H9 (cell line): ENCODE measurements around the gene SERPINE2. TPM values are rescaled to one million over a fixed set of nuclear protein-coding genes. Genes with fewer than 3 reads are reported as not detected.

Experiments used
- DNase-seq: peaks from one replicate; pipeline ENCODE4 v3.0.0-alpha.2; 2017
- H2AFZ ChIP-seq: one replicate; pipeline ENCODE4 v1.6.1; 2013; ENCODE audit warnings: mild to moderate bottlenecking, low read length, control low read depth, moderate library complexity
- H2AK5ac ChIP-seq: 2 replicates; pipeline ENCODE4 v1.6.1; 2013; ENCODE audit warnings: low read length, control low read depth, mixed read lengths; ENCODE audit not compliant: insufficient read length
- H2BK120ac ChIP-seq: one replicate; pipeline ENCODE4 v1.6.1; 2013; ENCODE audit warnings: low read depth, mild to moderate bottlenecking, low read length, control low read depth, inconsistent platforms; ENCODE audit not compliant: poor library complexity, severe bottlenecking
- H2BK12ac ChIP-seq: 2 replicates; pipeline ENCODE4 v1.6.1; 2013; ENCODE audit warnings: low read length, control low read depth, mixed read lengths, low read depth; ENCODE audit not compliant: insufficient read length
- H2BK15ac ChIP-seq: 2 replicates; pipeline ENCODE4 v1.6.1; 2013; ENCODE audit warnings: low read depth, low read length, control low read depth
- H2BK20ac ChIP-seq: one replicate; pipeline ENCODE4 v1.6.1; 2013; ENCODE audit warnings: low read depth, mild to moderate bottlenecking, low read length, control low read depth, inconsistent platforms; ENCODE audit not compliant: poor library complexity, severe bottlenecking
- H2BK5ac ChIP-seq: 2 replicates; pipeline ENCODE4 v1.6.1; 2013; ENCODE audit warnings: low read length, control low read depth, mixed read lengths; ENCODE audit not compliant: insufficient read length
- H3K14ac ChIP-seq: 2 replicates; pipeline ENCODE4 v1.6.1; 2013; ENCODE audit warnings: low read length, control low read depth; ENCODE audit not compliant: insufficient read depth
- H3K18ac ChIP-seq: 2 replicates; pipeline ENCODE4 v1.6.1; 2013; ENCODE audit warnings: low read depth, mild to moderate bottlenecking, mixed read lengths, low read length, control low read depth; ENCODE audit not compliant: insufficient read length
- H3K23ac ChIP-seq: 2 replicates; pipeline ENCODE4 v1.6.1; 2013; ENCODE audit warnings: low read length, control low read depth, mixed read lengths, low read depth; ENCODE audit not compliant: insufficient read length
- H3K23me2 ChIP-seq: 2 replicates; pipeline ENCODE4 v1.6.1; 2013; ENCODE audit warnings: low read depth, mild to moderate bottlenecking, mixed read lengths, low read length, control low read depth; ENCODE audit not compliant: insufficient read length, poor library complexity, severe bottlenecking
- H3K27ac ChIP-seq: 2 replicates; pipeline ENCODE4 v1.5.1; 2013; ENCODE audit warnings: low read length, control low read depth, mixed read lengths, low read depth; ENCODE audit not compliant: insufficient read length
- H3K27me3 ChIP-seq: 2 replicates; pipeline ENCODE4 v1.6.1; 2013; ENCODE audit warnings: low read length, control low read depth, inconsistent platforms; ENCODE audit not compliant: insufficient read depth
- H3K4ac ChIP-seq: 2 replicates; pipeline ENCODE4 v1.6.1; 2013; ENCODE audit warnings: low read depth, mild to moderate bottlenecking, control low read depth, inconsistent platforms, low read length, moderate library complexity
- H3K4me1 ChIP-seq: 2 replicates; pipeline ENCODE4 v1.6.1; 2013; ENCODE audit warnings: low read length, control low read depth, inconsistent platforms; ENCODE audit not compliant: insufficient read depth
- H3K4me2 ChIP-seq: 2 replicates; pipeline ENCODE4 v1.6.1; 2013; ENCODE audit warnings: low read length, control low read depth, mixed read lengths; ENCODE audit not compliant: insufficient read length, insufficient read depth
- H3K56ac ChIP-seq: 2 replicates; pipeline ENCODE4 v1.6.1; 2013; ENCODE audit warnings: low read depth, mild to moderate bottlenecking, mixed read lengths, low read length, control low read depth; ENCODE audit not compliant: insufficient read length
- H3K79me1 ChIP-seq: 2 replicates; pipeline ENCODE4 v1.6.1; 2013; ENCODE audit warnings: low read depth, mild to moderate bottlenecking, moderate library complexity, low read length, control low read depth, inconsistent platforms; ENCODE audit not compliant: insufficient read depth, poor library complexity, severe bottlenecking
- H3K79me2 ChIP-seq: 2 replicates; pipeline ENCODE4 v1.6.1; 2013; ENCODE audit warnings: low read length, control low read depth, inconsistent platforms; ENCODE audit not compliant: insufficient read depth
- H3K9ac ChIP-seq: 2 replicates; pipeline ENCODE4 v1.6.1; 2013; ENCODE audit warnings: low read length, control low read depth, mixed read lengths; ENCODE audit not compliant: insufficient read length; ENCODE audit errors: extremely low read depth
- H3K9me3 ChIP-seq: one replicate; pipeline ENCODE4 v1.6.1; 2013; ENCODE audit warnings: low read depth, low read length, inconsistent platforms; ENCODE audit not compliant: control insufficient read depth
- H3T11ph ChIP-seq: one replicate; pipeline ENCODE4 v1.6.1; 2013; ENCODE audit warnings: mild to moderate bottlenecking, low read length, control low read depth, inconsistent platforms
- H4K20me1 ChIP-seq: one replicate; pipeline ENCODE4 v1.6.1; 2013; ENCODE audit not compliant: control insufficient read depth, insufficient read length, insufficient read depth
- H4K5ac ChIP-seq: 2 replicates; pipeline ENCODE4 v1.6.1; 2013; ENCODE audit warnings: low read depth, mild to moderate bottlenecking, mixed read lengths, low read length, control low read depth; ENCODE audit not compliant: insufficient read length
- H4K8ac ChIP-seq: replicated peaks from 2 replicates; pipeline ENCODE4 v1.6.1; 2013; ENCODE audit warnings: low read length, control low read depth, mixed read lengths, low read depth; ENCODE audit not compliant: insufficient read length
- H4K91ac ChIP-seq: 2 replicates; pipeline ENCODE4 v1.6.1; 2013; ENCODE audit warnings: low read depth, mild to moderate bottlenecking, moderate library complexity, mixed read lengths, low read length, control low read depth; ENCODE audit not compliant: insufficient read length
- H3K27ac Mint-ChIP-seq, 3 experiments: 2 replicates in 2 of 3; 3 replicates in 1 of 3; pipeline ENCODE4 v1.8.0; 2020 to 2021; ENCODE audit warnings: mixed read lengths in 3 of 3, mild to moderate bottlenecking in 1 of 3, moderate library complexity in 1 of 3
- H3K27me3 Mint-ChIP-seq: 2 replicates; pipeline ENCODE4 v1.8.0; 2021; ENCODE audit warnings: low read depth, mild to moderate bottlenecking, moderate library complexity, mixed read lengths
- H3K36me3 Mint-ChIP-seq, 3 experiments: 2 replicates in 2 of 3; 3 replicates in 1 of 3; pipeline ENCODE4 v1.8.0; 2020 to 2021; ENCODE audit warnings: low read depth in 3 of 3, mixed read lengths in 3 of 3; ENCODE audit not compliant: insufficient read depth in 1 of 3
- H3K4me1 Mint-ChIP-seq, 2 experiments: 2 replicates each; pipeline ENCODE4 v1.8.0; 2020; ENCODE audit warnings: mixed read lengths in 2 of 2
- H3K4me3 Mint-ChIP-seq, 2 experiments: 2 replicates in 1 of 2; 3 replicates in 1 of 2; pipeline ENCODE4 v1.8.0; 2020 to 2021; ENCODE audit warnings: mild to moderate bottlenecking in 2 of 2, mixed read lengths in 2 of 2, moderate library complexity in 1 of 2
- H3K9me3 Mint-ChIP-seq, 2 experiments: 2 replicates in 1 of 2; 3 replicates in 1 of 2; pipeline ENCODE4 v1.8.0; 2020; ENCODE audit warnings: mild to moderate bottlenecking in 2 of 2, mixed read lengths in 2 of 2, moderate library complexity in 1 of 2
- WGBS: extraction: QIAGEN DNeasy Blood & Tissue Kit; methylation state at CpG from one replicate; pipeline ENCODE4 v1.1.7; 2013; ENCODE audit warnings: missing lambda C conversion rate, low lambda C conversion rate, mixed read lengths; ENCODE audit not compliant: insufficient read length; ENCODE audit errors: extremely low coverage; 5-methylcytosine and 5-hydroxymethylcytosine counted together
- total RNA-seq: library from RNA; stranded (reverse); gene quantifications from 2 replicates; pipeline ENCODE4 v1.2.1, GENCODE V29; 2021
- TF ChIP-seq, protein P1 (sequence below): fragments of 200-600 bp; sonication (generic); conservative IDR thresholded peaks from 3 replicates; pipeline ENCODE4 v1.8.0; 2021; ENCODE audit warnings: antibody characterized with exemption, mild to moderate bottlenecking

SERPINE2 gene
- total RNA-seq, 1 experiment from 2014 or later: 40.0 TPM

DNA sequence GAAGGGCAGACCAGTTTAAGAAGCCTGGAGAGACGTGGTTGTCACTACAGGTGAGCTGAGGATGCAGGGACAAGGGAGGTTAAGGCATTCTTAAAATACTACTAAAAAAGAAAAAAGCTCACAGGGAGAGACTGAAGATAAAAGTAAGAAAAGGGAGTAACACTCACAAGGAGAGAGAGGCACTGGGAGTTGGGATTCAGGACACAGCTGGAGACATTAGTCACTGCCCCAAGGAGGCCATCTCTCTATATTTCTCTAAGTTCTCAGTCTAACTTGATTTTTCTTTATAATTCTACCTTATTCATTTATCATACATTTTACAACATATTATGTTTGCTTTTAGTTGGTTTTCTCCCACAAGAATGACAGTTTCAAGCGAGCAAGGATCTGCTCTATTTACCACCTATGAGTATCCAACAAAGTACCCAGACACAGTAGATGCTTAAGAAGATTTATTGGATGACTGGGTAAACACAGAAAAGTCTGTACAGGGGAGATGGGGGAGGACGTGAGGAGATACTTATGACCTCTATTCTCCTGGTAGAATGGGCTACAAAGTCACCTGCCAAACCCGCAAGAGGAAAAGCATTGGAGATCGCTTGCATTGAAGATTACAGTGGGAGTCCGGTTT lies 2.2 kb downstream of the SERPINE2 start:
- H3K23ac ChIP-seq: no peak overlapping the region
- no peak overlapping the region for H2BK120ac ChIP-seq
- no peak overlapping the region for H3K4me2 ChIP-seq
- H3K27me3 Mint-ChIP-seq: peaks cover 49% of the 10 kb centered on the region
- H4K20me1 ChIP-seq: no peaks in the 10 kb centered on the region
- H3K14ac ChIP-seq: no peak overlapping the region
- H2BK12ac ChIP-seq: no peak overlapping the region
- no peak for DNase-seq
- H3K23me2 ChIP-seq: peaks cover 11% of the 10 kb centered on the region
- H3T11ph ChIP-seq: no peak overlapping the region
- H3K79me1 ChIP-seq: no peaks in the 10 kb centered on the region
- no peak overlapping the region for H3K27ac ChIP-seq
- H3K4me1 ChIP-seq: peaks cover 3% of the 10 kb centered on the region; the same call in 1 of the 2 replicates
- no peak overlapping the region for H4K8ac ChIP-seq
- peaks cover 0 to 3% (median 1%) of the 10 kb centered on the region in 3 experiments; a peak in 5 of 7 replicates for H3K36me3 Mint-ChIP-seq
- no peak overlapping the region for H3K4ac ChIP-seq
- H2AK5ac ChIP-seq: no peak overlapping the region
- no peak overlapping the region for H2AFZ ChIP-seq
- H3K4me1 Mint-ChIP-seq: peaks cover 35 to 45% of the 10 kb centered on the region in 2 experiments
- H3K79me2 ChIP-seq: no peaks in the 10 kb centered on the region; the same call in 1 of the 2 replicates
- no peak overlapping the region for H2BK5ac ChIP-seq
- no peaks in the 10 kb centered on the region for H3K9me3 Mint-ChIP-seq
- TF ChIP-seq, protein P1, sequence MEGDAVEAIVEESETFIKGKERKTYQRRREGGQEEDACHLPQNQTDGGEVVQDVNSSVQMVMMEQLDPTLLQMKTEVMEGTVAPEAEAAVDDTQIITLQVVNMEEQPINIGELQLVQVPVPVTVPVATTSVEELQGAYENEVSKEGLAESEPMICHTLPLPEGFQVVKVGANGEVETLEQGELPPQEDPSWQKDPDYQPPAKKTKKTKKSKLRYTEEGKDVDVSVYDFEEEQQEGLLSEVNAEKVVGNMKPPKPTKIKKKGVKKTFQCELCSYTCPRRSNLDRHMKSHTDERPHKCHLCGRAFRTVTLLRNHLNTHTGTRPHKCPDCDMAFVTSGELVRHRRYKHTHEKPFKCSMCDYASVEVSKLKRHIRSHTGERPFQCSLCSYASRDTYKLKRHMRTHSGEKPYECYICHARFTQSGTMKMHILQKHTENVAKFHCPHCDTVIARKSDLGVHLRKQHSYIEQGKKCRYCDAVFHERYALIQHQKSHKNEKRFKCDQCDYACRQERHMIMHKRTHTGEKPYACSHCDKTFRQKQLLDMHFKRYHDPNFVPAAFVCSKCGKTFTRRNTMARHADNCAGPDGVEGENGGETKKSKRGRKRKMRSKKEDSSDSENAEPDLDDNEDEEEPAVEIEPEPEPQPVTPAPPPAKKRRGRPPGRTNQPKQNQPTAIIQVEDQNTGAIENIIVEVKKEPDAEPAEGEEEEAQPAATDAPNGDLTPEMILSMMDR: no peak
- H3K27me3 ChIP-seq: no peaks in the 10 kb centered on the region; the same call in 1 of the 2 replicates
- no peak overlapping the region for H2BK20ac ChIP-seq
- no peak overlapping the region for H2BK15ac ChIP-seq
- H4K91ac ChIP-seq: no peak overlapping the region
- no CpG with 5 or more reads among the region's 6 CpGs for WGBS
- no peak overlapping the region for H3K56ac ChIP-seq
- H3K9me3 ChIP-seq: no peaks in the 10 kb centered on the region
- no peak overlapping the region for H3K27ac Mint-ChIP-seq
- no peak overlapping the region for H3K9ac ChIP-seq
- H3K18ac ChIP-seq: no peak overlapping the region
- no peak overlapping the region for H4K5ac ChIP-seq
- H3K4me3 Mint-ChIP-seq: peak overlapping the region; percentile 23 to 64; a peak in 2 of 5 replicates
